ENCODE results near the gene CHRNA5. TPM values are rescaled to one million over a fixed set of nuclear protein-coding genes. Genes with fewer than 3 reads are reported as not detected.

Gene CHRNA5
- total RNA-seq, 1 donor from 2014 or later, result 2.6 TPM

GRCh38 chr15:78634210-78635145, 69.2 kb downstream of the CHRNA5 start:
- Histone ChIP-seq H3K4me3 (no peak overlapping the region), H3K4me1 (no peaks in the 10 kb centered on the region), H3K9me3 (no peaks in the 10 kb centered on the region), H3K27me3 (ENCODE audit: low read depth) (peaks cover 10% of the 10 kb centered on the region), H3K36me3 (no peaks in the 10 kb centered on the region), H3K27ac (no peak overlapping the region)
- no peak for TF ChIP-seq CTCF (IDR thresholded peaks at IDR 0.05)
- ATAC-seq (no peak), DNase-seq (no peak)
- intact Hi-C loops (cut with DNase I), result no loop called here

GRCh38 chr15:78635346-78635745, 70.0 kb downstream of the CHRNA5 start:
- H3K4me1 ChIP-seq, result no peaks in the 10 kb centered on the region
- intact Hi-C loops (cut with DNase I), result no loop called here
- no peaks in the 10 kb centered on the region for H3K36me3 ChIP-seq
- no peak overlapping the region for H3K27ac ChIP-seq
- TF ChIP-seq CTCF (IDR thresholded peaks at IDR 0.05), result no peak
- H3K27me3 ChIP-seq (ENCODE audit: low read depth), result peaks cover 19% of the 10 kb centered on the region
- ATAC-seq, result no peak
- DNase-seq, result no peak
- H3K4me3 ChIP-seq, result no peak overlapping the region
- H3K9me3 ChIP-seq, result no peaks in the 10 kb centered on the region

GRCh38 chr15:78636378-78636859, 71.1 kb downstream of the CHRNA5 start:
- Histone ChIP-seq H3K4me1 (peaks cover 9% of the 10 kb centered on the region), H3K27me3 (ENCODE audit: low read depth) (peaks cover 29% of the 10 kb centered on the region), H3K4me3 (no peak overlapping the region), H3K36me3 (no peaks in the 10 kb centered on the region), H3K27ac (no peak overlapping the region), H3K9me3 (no peaks in the 10 kb centered on the region)
- intact Hi-C loops (cut with DNase I), result no loop called here
- ATAC-seq, result no peak
- TF ChIP-seq CTCF (IDR thresholded peaks at IDR 0.05), result no peak
- no peak for DNase-seq

- H3K27ac ChIP-seq, result no peak overlapping the region
- H3K27me3 ChIP-seq (ENCODE audit: low read depth), result peaks cover 32% of the 10 kb centered on the region
- no peaks in the 10 kb centered on the region for H3K36me3 ChIP-seq
- no peak for TF ChIP-seq CTCF (IDR thresholded peaks at IDR 0.05)
- H3K4me3 ChIP-seq, result no peak overlapping the region
- no peak for DNase-seq
- peaks cover 9% of the 10 kb centered on the region for H3K4me1 ChIP-seq
- no peaks in the 10 kb centered on the region for H3K9me3 ChIP-seq
- no peak for ATAC-seq
- intact Hi-C loops (cut with DNase I), result no loop called here
Observed at GRCh38 chr15:78637776-78638435, 72.6 kb downstream of the CHRNA5 start.

- Histone ChIP-seq H3K36me3 (no peaks in the 10 kb centered on the region), H3K9me3 (no peaks in the 10 kb centered on the region), H3K27ac (no peak overlapping the region), H3K27me3 (ENCODE audit: low read depth) (peaks cover 32% of the 10 kb centered on the region), H3K4me3 (no peak overlapping the region), H3K4me1 (peaks cover 9% of the 10 kb centered on the region)
- intact Hi-C loops (cut with DNase I), result no loop called here
- ATAC-seq, result peak in 1 of 2 donors; percentile 47
- peak; percentile 61 for TF ChIP-seq CTCF (IDR thresholded peaks at IDR 0.05)
- no peak for DNase-seq
Observed at GRCh38 chr15:78638658-78639314, 73.5 kb downstream of the CHRNA5 start.

Measured in lower lobe of right lung (tissue), 2 donors.